RWPE1 (cell line): ENCODE measurements around the gene AP2B1.

Experiments
- CTCF ChIA-PET: fragments of 350-600 bp; sonication (Branson Sonifier 250); formaldehyde crosslinking; extraction: SDS; loops from one replicate; lab custom pipeline; 2021; lab: Yijun Ruan, JAX
- POLR2A ChIA-PET: fragments of 400-600 bp; formaldehyde crosslinking; extraction: SDS; loops from one replicate; lab custom pipeline; 2020; ENCODE audit warnings: antibody characterized with exemption; ENCODE audit not compliant: low non-redundant PET; lab: Yijun Ruan, JAX
- DNase-seq: peaks from one replicate; pipeline ENCODE4 v3.0.0; 2012; ENCODE audit warnings: low spot score
- H3K27ac ChIP-seq: fragments of 450-650 bp; 2 replicates; pipeline ENCODE4 v1.5.1; 2017
- TF ChIP-seq, protein P1 (sequence below): fragments of 450-650 bp; conservative IDR thresholded peaks from 2 replicates; pipeline ENCODE4 v1.5.1; 2017; ENCODE audit warnings: low read depth, mild to moderate bottlenecking

Gene AP2B1

DNA sequence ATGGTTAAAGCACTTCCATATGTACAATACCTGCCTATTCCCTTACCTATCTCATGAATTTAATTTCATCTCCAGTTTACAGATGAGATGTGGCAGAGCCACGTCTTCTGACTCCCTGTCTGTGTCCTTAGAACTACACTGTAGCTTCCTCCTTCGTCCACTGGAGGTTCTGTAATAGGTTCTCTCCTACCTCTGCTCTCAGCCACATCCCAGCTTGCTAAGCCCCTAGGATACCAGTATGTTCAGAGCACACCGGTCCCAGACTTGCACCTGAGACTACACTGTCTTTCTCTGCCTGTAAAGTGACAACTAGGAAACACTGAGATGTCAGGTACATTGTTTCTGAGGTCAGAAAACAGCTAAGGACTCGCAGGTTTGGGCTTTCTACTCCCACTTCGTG lies 140.5 kb downstream of the AP2B1 start:
- TF ChIP-seq, protein P1, sequence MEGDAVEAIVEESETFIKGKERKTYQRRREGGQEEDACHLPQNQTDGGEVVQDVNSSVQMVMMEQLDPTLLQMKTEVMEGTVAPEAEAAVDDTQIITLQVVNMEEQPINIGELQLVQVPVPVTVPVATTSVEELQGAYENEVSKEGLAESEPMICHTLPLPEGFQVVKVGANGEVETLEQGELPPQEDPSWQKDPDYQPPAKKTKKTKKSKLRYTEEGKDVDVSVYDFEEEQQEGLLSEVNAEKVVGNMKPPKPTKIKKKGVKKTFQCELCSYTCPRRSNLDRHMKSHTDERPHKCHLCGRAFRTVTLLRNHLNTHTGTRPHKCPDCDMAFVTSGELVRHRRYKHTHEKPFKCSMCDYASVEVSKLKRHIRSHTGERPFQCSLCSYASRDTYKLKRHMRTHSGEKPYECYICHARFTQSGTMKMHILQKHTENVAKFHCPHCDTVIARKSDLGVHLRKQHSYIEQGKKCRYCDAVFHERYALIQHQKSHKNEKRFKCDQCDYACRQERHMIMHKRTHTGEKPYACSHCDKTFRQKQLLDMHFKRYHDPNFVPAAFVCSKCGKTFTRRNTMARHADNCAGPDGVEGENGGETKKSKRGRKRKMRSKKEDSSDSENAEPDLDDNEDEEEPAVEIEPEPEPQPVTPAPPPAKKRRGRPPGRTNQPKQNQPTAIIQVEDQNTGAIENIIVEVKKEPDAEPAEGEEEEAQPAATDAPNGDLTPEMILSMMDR = no peak
- no peak overlapping the region for H3K27ac ChIP-seq
- DNase-seq = no peak
- ChIA-PET POLR2A (no interaction called here), CTCF (interaction anchor here (0.5 to 2.4 kb wide), 2 partner anchors 10 to 115 kb away, joined by 3 to 7 read pairs; no protein-coding TSS in a partner anchor)

DNA sequence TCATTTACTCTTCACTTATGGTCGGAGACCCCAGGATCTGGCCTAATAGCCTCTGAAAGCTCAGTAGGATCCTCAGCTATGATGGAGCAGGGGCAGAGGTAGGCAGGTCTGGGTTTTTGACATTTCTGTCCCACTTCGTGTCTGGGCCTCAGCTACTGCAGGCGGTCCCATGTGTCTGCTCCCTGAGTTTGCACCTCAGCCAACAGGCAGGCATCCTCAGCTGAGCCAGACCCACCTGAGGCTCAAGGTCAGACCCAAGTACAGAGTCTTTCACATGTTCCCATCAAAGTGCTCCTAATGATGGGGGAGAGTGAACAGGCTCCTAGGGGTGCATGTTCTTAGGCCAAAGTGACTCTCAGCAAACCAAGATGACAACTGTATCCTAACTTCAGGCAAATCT lies 141.4 kb downstream of the AP2B1 start:
- H3K27ac ChIP-seq = no peak overlapping the region
- ChIA-PET POLR2A (no interaction called here), CTCF (interaction anchor here (2.4 kb wide), 1 partner anchor 11 kb away, joined by 7 read pairs; no protein-coding TSS in a partner anchor)
- no peak for DNase-seq
- TF ChIP-seq, protein P1 = no peak

DNA sequence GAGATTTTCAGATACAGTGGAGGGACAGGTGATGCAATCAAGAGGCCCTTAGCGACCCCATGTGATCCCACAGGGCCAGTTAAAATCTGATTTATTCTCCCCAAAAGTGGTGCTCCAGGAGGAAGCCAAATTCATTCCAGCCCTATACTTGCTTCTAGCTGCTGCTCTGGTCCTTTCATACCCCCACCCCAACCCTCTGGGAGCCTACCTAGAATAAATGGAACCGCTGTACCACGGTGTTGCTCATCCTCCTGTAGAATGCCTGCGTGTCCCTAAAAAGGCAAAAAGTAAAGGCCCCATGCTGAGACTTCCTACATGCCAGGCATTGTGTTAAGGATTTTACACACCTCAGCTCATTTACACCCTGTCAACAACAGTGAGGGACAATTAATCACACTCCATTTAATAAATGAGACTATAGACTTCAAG lies 142.3 kb downstream of the AP2B1 start:
- TF ChIP-seq, protein P1 = no peak
- CTCF ChIA-PET = interaction anchor here (0.7 kb wide), 1 partner anchor 18 kb away, joined by 3 read pairs; no protein-coding TSS in a partner anchor
- POLR2A ChIA-PET = no interaction called here
- no peak for DNase-seq
- no peak overlapping the region for H3K27ac ChIP-seq

DNA sequence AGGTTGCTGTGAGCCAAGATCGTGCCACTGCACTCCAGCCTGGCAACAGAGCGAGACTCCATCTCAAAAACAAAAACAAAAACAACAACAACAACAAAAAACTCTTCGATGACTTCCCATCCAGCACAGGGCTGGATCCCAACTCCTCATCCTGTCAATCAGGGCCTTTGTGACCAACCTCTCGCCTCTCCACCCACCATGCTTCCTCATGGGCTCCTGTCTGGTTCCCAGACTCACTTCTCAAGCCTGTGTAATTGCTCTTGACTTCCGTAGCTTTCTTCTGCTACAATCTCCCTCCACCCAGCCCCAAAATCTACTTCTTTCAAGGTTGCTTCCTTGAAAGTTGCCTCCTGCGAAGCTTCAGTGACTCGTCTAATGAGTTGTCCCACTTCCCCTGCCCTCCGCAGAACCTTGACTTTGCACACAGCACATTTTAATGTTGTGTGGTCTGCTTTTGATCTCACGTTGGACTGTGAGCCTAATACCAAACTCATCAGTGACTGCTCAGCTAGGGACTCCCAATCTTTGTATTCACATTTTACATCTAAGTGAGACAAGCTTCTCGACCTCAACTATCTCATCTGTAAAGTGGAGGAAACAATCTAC lies 143.4 kb downstream of the AP2B1 start:
- TF ChIP-seq, protein P1 = no peak
- ChIA-PET CTCF (interaction anchor here (0.6 to 1.5 kb wide), 5 partner anchors 15 to 308 kb away, joined by 3 to 7 read pairs (median 4); no protein-coding TSS in a partner anchor), POLR2A (no interaction called here)
- H3K27ac ChIP-seq = no peak overlapping the region
- DNase-seq = no peak

DNA sequence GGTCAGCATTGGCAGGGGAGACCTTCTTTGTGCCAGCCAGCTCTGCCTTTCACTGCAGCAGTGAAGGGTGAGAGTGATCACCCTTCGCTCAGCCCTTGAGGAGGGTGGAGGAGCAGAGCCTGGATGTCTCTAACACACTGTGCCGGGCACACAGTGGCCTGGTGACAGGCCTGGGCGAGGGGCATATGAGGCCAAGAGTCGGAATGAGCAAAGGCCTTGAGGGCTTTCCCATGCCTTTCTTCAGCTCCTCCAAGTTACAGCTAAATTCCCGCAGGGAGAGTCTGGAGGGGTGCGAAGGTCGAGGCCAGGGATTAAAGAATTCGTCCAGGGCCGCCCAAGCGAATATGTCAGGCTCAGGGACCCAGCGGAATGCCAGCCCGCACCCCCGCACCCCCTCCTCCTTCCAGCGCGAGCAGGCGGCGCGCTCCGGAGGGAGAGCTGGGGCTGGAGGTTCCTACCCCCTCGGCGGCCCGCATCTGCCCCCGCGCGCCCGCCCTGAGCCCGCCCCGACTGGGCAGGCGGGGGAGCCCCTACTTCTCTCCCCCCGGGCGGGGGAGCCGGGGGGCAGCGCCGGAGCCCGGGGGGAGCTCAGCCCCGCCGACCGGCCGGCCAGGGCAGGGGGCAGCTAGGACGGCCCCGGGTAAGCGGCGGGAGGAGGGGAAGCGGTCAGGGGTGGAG lies 144.3 kb downstream of the AP2B1 start, which contains the start of gene RASL10B:
RASL10B (plus strand) TSS at position 401 of the 678 bp plus-strand sequence. CDS start 3,546 bp downstream, outside the sequence.
- TF ChIP-seq, protein P1 = no peak
- peak; percentile 78 for DNase-seq
- CTCF ChIA-PET = interaction anchor here (0.6 to 1.5 kb wide), 3 partner anchors 16 to 62 kb away, joined by 4 to 7 read pairs (median 4); no protein-coding TSS in a partner anchor
- H3K27ac ChIP-seq = no peak within 1 kb of the TSS
- POLR2A ChIA-PET = no interaction called here
